Stimulated activated CD4-positive, alpha-beta T cell treated with anti-CD3 and anti-CD28 coated beads, Interleukin-2, amount 100 ng/mL, for 24 hours (primary cell): ENCODE measurements around the gene RAB11A.
"Not testable (repeated sequence)": the region's sequence is repeated elsewhere in the genome, so short reads cannot be mapped to it uniquely, and the experiment has no call there.

Experiments
- DNase-seq, 2 donors: peaks; one replicate each; pipeline ENCODE4 v3.0.0-alpha.2; 2020

Gene RAB11A

DNA sequence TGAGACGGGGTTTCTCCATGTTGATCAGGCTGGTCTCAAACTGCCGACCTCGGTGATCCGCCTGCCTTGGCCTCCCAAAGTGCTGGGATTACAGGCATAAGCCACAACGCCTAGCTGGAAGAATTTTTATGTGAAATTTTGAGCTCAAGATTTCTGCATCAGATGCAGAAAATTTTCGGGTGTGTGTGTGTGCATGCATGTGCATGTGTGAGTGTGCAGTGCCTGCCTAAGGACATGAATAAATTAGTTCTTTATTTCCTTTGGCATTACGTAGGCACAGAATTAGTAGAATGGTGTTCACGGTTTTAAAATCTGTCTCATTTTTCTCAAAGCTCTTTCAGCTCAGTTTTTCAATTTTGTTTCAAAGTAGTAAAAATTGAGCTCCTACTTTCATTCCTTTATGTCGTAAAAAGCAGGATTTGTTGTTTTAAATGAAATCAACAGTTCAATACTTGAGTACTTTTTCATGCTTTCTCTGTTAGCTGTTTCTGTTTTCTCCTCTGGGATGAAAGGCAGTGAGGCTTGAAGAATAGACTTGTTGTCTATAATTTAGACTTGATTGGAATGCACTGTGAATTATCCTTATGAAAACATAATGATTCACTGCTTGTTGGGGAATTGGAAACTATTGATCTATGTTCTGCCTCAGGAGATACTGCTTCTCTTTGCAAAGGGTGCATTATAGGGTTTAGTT lies 23.3 kb upstream of the RAB11A start:
- DNase-seq: no peak

DNA sequence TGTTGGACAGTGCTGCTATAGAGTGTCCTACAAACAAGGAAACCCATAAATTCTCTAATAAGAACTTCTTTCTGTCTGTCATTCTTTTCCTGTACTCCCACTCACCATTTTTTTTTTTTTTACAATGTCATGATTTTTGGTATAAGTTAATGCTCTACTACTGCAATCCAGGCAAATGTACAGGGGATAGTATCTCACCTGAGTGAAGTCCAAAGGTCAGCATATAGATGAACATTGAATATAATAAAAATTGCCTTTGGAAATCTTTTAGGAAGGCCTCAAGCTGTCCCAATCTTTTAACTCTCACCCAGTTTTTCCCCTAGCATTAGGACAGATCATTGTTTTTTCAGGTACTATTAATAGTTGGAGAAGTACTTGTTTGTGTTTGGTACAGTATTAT lies 21.3 kb upstream of the RAB11A start:
- no peak for DNase-seq

DNA sequence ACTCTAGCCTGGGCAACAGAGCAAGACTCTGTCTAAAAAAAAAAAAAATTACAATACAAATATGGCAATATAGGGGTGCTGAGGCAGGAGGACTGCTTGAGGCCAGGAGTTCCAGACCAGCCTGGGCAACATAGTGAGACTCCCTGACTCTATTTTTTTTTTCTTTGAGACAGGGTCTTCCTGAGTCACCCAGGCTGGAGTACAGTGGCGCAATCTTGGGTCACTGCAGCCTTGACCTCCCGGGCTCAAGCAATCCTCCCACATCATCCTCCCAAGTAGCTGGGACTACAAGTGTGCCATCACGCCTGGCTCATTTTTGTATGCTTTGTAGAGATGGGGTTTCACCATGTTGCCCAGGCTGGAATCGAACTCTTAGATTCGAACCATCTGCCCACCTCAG lies 17.3 kb upstream of the RAB11A start:
- DNase-seq: no peak

DNA sequence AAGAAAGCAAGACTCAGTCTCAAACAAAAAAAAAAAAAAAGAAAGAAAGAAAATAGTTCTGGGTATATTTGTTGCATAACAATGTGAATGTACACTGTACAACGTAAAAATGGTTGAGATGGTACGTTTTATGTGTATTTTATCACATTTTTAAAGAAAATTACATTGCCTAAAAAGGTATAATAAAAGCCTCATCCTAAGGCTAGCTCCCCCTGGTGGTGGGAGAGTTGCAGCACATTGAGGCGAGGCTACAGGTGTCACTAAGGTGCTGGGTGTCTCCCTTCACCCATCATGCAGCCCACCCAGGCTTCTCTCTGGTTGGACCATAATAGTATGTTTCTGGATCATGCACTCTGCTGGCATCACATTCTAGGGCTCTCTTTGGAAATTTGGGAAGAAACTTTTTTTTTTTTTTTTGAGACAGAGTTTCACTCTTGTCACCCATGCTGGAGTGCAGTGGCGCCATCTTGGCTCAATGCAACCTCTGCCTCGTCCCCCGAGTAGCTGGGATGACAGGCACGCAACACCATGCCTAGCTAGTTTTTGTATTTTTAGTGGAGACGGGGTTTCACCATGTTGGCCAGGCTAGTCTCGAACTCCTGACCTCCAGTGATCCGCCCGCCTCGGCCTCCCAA lies 12.4 kb upstream of the RAB11A start:
- DNase-seq: peak; percentile 84 to 88

DNA sequence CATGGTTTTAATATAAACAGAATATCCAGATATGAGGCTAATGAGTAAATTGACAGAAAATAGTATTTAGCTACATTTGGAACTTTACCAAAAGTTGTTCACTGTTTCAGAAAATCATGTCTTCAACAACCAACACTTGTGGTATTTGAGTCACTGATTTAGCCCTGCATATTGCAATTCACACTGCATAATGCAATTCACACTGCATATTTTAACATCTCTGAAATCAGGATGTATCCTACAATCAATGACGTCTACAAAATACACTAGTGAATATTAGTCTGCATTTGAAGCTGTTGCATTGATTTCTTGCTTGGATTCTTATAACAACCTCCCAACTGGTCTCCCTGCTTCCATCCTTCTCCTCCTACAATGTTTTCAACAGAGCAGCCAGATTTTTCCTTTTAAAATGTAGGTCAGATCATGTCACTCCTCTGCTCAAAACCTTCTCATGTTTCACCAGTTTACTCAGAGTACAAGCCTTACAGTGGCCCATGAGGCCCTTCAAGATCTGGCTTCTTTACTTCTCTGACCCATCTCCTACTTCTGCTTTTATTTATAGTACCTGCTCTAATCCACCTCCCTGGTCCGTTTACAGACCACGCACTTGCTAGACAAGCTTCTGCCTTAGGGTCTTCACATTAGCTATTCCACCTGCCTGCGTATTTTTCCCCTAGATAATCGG lies 11.4 kb upstream of the RAB11A start:
- no peak for DNase-seq

DNA sequence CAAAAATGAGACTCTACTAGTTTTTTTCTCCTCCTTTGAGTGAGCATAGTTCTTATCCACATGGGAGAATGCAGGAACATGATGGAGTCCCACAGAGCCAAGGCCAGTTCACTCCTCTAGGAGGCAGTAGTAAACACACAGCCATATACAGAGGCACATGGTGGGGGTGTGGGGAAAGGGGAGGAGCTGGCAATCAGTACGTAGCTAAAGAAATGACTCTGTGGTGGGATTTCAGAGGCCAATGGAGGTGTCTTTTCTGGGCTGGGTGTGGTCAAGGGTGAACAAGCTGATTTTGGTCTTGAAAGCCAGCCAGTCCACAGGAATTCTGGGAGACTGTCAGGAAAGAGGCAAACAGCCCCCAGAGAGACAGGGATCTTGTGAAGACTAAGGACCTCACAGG lies 6.6 kb upstream of the RAB11A start:
- DNase-seq: peak; percentile 65 to 75

DNA sequence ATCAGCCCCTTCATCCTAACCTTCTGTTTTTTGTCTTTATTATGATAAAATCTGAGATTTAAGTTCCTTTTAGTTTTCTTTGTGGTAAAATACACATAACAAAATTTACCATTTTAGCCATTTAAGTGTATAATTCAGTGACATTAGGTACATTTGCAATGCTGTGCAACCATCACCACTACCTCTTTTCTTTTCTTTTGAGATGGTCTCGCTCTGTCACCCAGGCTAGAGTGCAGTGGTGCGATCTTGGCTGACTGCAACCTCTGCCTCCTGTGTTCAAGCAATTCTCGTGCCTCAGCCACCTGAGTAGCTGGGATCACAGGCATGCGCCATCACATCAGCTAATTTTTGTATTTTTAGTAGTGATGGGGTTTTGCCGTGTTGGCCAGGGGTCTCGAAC lies 6.2 kb upstream of the RAB11A start:
- DNase-seq: no peak

DNA sequence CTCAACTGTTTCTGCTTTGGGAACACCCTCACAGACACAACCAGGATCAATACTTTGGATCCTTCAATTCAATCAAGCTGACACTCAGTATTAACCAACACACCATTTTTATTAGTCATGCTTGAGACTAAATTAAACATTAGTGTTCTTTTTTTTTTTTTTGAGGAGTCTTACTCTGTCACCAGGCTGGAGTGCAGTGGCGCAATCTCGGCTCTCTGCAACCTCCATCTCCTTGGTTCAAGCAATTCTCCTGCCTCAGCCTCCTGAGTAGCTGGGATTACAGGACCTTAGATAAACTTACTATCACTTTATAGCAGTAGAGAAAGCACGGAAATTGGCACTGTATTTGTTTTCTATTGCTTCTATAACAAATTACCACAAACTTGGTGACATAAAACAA lies 2.0 kb upstream of the RAB11A start:
- DNase-seq: no peak

DNA sequence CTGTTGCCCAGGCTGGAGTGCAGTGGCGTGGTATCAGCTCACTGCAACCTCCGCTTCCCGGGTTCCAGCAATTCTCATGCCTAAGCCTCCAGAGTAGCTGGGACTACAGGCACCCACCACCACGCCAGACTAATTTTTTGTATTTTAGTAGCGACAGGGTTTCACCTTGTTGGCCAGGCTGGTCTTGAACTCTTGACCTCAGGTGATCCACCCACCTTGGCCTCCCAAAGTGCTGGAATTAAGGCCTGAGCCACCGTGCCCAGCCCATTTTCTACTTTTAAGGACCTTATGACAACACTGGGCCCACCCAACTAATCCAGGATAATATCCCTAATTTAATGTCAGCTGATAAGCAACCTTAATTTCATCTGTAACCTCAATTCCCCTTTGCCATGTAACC lies 1.4 kb upstream of the RAB11A start:
- DNase-seq: not testable (repeated sequence)

DNA sequence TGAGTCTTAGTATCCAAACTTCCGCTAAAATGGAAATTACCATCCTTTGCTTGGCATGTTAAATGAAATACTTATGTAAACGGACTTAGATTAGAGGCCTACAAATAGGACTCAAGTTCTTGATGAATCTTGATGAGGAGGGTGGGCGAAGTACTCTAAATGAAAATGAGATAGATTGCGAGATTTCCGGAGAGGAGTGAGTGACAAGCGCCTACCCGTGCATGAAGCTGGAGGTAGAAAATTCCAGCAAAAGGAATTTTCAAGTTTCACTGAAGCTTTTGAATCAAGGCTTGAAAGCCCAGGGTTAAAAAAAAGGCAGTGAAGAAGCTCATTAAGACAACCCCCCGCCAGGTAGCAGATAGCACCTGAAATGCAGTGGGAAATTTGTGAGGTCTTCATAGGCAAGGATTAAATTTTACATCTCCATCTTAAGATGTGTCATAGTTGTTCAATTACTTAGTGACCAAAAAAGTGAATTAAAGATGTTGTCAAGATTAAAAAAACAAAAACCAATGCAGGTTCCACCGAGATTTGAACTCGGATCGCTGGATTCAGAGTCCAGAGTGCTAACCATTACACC lies 655 bp upstream of the RAB11A start:
- no peak for DNase-seq

DNA sequence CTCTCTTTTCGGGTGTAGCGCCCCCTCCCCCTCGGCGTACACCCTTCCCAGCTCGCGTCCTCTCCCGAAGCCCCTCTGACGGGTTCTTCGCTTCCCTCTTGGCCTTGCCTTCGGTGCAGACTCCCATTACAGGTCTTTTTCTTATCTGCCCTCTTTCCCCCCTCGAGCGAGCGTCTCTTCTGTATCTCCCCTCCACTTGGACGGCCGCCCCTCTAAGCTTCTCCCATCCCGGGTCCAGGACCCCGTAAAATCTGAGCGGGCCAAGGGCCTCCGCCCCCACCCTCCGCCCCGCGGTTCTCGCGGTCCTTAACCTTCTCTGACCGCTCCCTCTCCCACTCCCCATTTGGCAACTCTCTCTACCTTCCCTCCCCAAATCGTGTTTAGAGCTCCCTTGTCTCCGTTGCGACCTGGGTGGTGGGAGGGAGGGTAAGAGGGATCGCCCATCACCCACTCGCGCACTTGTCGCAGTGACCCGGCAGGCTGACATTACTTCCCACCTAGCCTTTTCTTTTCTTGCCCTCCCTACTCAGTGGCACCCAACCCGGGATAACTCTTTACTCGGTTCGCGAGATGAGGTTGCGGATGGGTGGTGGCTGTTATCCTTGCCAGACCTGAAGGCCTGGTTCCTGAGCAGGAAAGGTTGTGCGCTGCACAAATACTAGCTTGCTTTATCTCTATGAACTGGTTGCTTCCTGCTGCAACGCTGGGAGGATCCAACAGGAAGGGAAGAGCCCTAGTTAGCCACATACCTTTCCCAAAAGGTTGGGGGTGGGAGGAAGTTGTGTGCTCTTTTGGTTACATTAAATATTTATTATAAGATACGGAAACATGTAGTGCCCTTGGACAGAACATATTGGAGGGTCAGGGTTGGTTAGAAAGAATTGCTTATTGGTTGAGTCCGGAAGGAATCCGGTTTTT lies 922 bp downstream of the RAB11A start:
- DNase-seq: peak; percentile 23 to 27

DNA sequence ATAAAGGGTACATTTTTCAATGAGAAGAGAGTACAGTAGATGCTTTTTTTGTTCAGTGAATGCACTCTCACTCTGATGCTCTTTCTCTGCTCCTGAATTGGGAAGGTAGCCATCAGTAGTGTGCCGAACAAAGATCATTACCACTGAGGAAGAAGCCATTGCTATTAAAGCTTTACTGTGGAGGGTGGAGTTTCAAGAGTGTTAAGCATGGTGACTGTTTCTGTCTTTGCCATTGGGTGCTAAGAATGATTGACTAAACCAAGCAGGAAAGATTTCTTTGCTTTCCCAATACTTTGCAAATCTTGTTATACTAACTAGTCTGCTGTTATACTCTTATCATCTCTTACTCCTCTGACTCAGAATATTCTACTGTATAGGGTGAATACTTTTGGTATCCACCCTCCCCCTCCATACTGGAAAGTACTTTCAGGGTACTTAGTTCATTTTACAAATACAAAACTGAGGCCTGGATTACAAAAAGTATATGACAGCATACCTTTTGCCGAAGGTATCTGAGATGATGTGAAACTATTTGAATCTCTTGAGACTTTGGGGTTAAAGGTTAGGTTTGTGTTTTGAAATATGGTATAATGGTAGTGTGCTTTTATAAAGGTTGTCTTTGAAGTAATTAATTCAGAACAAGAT lies 1.7 kb downstream of the RAB11A start:
- no peak for DNase-seq

DNA sequence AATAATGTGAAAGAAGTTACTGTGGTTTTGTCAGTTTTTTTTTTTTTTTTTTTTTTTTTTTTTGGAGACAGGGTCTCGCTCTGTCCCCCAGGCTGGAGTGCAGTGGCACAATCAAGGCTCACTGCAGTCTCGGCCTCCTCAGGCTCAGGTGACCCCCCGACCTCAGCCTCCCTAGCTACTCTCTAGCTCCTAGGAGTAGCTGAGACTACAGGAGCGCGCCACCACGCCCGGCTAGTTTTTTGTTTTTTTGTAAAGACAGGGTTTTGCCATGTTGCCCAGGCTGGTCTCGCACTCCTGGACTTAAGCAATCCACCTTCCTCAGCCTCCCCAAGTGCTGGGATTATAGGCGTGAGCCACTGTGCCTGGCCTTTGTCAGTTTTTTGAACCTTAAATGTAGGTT lies 2.6 kb downstream of the RAB11A start:
- DNase-seq: not testable (repeated sequence)

DNA sequence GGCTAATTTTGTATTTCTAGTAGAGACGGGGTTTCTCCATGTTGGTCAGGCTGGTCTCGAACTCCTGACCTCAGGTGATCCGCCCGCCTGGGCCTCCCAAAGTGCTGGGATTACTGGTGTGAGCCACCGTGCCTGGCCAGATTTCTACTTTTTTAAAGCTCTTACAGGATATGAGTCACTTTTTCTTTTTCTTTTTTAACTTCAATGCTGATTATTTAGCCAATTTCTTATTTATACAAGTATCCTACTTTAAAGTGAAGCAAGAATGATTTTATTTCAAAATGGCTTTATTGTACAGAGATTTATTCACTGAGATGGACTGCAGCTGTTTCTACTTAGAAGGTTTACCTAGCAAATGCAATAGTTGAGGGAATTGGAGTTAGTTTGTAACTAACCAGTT lies 3.3 kb downstream of the RAB11A start:
- DNase-seq: not testable (repeated sequence)

DNA sequence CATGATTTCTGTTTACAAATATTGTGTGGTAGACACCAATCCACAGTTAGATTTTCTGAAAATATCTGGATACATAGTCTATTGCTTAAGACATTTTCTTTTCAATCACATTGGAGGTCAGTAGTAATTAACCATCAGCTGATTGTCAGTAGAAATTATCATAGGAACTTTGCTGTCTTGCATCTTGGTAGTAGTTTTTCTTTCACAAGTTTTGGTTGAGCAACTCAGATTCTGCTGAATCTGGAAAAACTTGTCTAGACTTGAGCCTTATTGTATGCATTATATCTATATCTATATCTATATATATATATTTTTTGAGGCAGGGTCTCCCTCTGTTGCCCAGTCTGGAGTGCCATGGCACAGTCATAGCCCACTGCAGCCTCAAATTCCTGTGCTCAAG lies 4.0 kb downstream of the RAB11A start:
- DNase-seq: no peak

DNA sequence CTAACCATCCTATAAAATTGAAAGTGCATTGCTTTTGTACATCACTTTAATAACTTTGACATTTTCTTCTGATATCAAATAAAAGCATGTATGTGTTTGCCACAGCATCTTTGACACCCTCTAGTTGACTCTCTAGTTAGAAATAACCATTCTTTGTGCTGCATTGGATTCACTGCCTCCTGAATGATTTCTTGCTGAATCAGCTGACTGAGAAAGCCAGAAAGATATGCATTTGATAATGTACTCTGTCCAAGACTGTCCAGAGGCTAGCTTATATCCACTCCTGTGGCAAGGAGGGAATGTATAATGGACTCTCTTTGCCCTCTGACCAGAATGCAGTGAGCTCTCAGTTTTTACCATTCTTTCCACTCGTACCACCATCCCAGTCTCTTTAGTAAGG lies 6.2 kb downstream of the RAB11A start:
- DNase-seq: no peak

DNA sequence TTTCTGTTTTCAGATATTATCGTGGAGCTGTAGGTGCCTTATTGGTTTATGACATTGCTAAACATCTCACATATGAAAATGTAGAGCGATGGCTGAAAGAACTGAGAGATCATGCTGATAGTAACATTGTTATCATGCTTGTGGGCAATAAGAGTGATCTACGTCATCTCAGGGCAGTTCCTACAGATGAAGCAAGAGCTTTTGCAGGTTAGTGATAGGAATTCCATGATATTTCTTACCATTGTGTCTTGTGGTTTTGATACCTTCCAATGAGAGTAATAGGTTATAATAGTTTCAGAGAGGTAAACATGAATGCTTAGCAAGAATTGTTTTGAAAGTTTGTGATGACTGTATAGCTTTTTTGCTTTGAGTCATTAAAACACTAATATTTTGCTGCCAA lies 8.5 kb downstream of the RAB11A start:
- no peak for DNase-seq

DNA sequence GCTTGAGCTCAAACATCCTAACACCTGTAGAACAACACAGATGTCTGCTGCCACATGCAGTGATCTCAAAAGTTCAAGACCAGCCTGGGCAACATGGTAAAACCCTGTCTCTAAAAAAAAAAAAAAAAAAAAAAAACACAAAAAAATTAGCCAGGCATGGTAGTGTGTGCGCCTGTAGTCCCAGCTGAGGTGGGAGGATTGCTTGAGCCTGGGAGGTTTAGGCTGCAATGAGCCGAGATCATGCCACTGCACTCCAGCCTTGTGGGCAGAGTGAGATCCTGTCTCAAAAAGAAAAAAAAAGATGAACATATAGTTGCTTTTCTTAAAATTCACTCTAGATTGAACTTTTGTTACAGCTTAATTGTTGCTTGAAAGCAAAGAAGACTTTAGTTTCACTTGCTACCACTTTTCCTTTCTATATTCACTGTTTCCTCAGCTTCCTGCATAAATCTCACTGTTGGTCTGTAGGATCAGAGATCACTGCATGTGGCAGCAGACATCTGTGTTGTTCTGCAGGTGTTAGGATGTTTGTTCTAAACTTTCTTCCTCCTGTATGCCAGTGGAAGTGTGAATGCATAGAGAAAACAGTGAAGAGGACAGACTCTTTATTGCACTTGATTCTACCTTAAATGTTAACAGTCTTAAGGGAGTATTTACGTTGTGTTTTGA lies 12.6 kb downstream of the RAB11A start:
- no peak for DNase-seq

DNA sequence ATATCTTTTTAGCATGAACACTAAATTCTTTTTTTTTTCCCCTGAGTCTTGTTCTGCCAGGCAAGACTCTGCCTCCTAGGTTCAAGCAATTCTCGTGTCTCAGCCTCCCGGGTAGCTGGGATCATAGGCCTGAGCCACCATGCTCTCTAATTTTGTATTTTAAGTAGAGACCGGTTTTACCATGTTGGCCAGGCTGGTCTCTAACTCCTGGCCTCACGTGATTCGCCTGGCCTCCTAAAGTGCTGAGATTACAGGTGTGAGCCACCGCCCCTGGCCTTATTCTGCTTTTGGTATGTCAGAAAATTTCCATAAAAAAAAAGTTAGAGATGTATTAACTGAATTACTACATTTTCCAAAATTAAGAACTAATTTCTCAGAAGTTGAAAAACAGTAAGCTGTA lies 14.3 kb downstream of the RAB11A start:
- DNase-seq: no peak

DNA sequence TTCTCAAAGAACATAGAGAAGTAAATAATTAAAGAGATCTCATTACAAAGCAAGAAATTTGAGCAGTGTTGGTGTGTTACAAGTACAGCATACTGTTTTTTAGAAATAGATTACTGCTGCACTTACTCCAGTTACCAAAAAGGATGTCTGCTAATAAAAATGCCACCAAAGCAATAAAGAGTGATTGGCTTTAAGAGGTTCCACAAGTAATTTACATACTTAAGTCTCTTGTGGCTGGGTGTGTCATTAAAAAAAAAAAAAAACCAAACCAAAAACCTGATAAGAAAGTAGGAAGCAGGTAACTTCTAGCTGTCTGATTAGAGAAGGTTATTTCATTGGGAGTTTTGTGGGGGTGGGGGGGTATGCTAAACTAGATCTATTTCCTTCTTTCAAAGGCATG lies 15.2 kb downstream of the RAB11A start:
- no peak for DNase-seq

DNA sequence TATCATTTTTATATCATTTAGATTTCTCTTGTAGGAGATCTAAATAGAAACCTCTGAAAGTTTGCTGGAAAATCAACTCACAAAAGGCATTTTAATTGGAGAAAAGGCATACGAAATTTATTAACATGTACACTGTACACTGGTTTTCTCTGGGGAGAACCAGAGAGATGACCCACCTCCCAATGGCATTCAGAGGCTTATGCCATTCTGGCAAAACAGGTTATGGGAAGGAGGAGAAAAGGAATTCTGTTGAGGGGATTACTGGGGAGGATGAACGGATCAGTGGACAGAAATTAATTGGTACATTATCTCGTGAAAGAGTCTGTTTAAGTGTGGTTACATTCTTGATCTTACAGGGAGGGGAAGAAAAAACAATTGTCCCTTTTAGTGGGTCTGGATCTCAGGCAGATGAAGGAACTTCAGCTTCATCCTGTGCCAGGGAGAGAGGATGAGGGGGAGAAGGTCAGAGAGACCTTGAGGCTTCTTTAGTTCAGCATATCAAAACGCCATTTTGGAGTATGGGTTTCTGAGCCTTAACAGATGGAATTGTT lies 16.5 kb downstream of the RAB11A start:
- DNase-seq: no peak
